Measurements from ENCODE around the gene GYPE.
"Not testable (repeated sequence)": the region's sequence is repeated elsewhere in the genome, so short reads cannot be mapped to it uniquely, and the experiment has no call there.

- TF ChIP-seq CTCF (IDR thresholded peaks at IDR 0.05; ENCODE audit: extremely low read depth in 1 of 2, insufficient read depth in 1 of 2, low read depth in 1 of 2, low read length in 2 of 2); POLR2AphosphoS5 (IDR thresholded peaks at IDR 0.05; ENCODE audit: insufficient read depth, low read depth, low read length); POLR2A (IDR thresholded peaks at IDR 0.05; ENCODE audit: low read depth, low read length); MAX (IDR thresholded peaks at IDR 0.05; ENCODE audit: insufficient read depth, insufficient read length); MYC (IDR thresholded peaks at IDR 0.05; ENCODE audit: low read depth, low read length); EZH2 (IDR thresholded peaks at IDR 0.05; ENCODE audit: borderline replicate concordance, low read depth, low read length, severe bottlenecking): not testable (repeated sequence)
Measured at GRCh38 chr4:143869925-143870324, 35.4 kb downstream of the GYPE start.

Measured in endothelial cell of umbilical vein (primary cell).